Breast epithelium (tissue), 3 donors: ENCODE measurements around the gene CRAMP1.

Experiments used
- POLR2A ChIP-seq: fragments of 450-650 bp; IDR thresholded peaks from one replicate; pipeline ENCODE4 v1.6.1; 2016; ENCODE audit warnings: antibody characterized with exemption, mild to moderate bottlenecking, moderate library complexity
- POLR2AphosphoS5 ChIP-seq, 3 donors: sonication (generic); formaldehyde crosslinking; IDR thresholded peaks; one replicate each; pipeline ENCODE4 v1.6.1; 2017; ENCODE audit warnings: antibody characterized with exemption in 3 of 3

DNA sequence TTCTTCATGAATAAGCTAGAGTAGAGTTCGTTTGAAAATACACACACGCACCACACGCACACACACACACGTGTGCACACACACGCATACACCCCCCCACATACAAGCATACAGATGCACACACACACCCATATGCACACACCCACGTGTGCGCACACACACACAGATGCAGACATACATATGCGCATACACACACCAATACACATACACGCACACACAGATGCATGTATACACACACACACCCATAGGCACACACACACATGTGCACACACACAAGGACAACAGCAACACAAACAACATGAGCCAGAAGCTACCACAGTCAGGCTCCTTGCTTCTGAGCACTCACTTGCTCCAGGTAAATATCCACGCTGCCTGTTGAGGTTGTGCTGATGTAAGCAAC is 5.4 kb upstream of the CRAMP1 start:
- TF ChIP-seq POLR2A, result no peak
- TF ChIP-seq POLR2AphosphoS5 (IDR thresholded peaks at IDR 0.05), result no peak
